Rectal smooth muscle tissue (tissue), 1 donor: ENCODE data around the gene TRIM62.

Experiments
- H3K27ac ChIP-seq: one replicate; pipeline ENCODE4 v1.7.0; 2013; ENCODE audit warnings: low read depth, low read length, inconsistent platforms
- H3K27me3 ChIP-seq: one replicate; pipeline ENCODE4 v1.7.0; 2013; ENCODE audit warnings: low read length; ENCODE audit not compliant: control insufficient read depth, insufficient read depth
- H3K36me3 ChIP-seq: one replicate; pipeline ENCODE4 v1.7.0; 2013; ENCODE audit warnings: low read length; ENCODE audit not compliant: control insufficient read depth, insufficient read depth
- H3K4me1 ChIP-seq: one replicate; pipeline ENCODE4 v1.7.0; 2013; ENCODE audit warnings: low read length; ENCODE audit not compliant: control insufficient read depth, insufficient read depth
- H3K4me3 ChIP-seq: one replicate; pipeline ENCODE4 v1.7.0; 2013; ENCODE audit warnings: low read length
- H3K9ac ChIP-seq: one replicate; pipeline ENCODE4 v1.7.0; 2013; ENCODE audit warnings: low read length

Gene TRIM62

DNA sequence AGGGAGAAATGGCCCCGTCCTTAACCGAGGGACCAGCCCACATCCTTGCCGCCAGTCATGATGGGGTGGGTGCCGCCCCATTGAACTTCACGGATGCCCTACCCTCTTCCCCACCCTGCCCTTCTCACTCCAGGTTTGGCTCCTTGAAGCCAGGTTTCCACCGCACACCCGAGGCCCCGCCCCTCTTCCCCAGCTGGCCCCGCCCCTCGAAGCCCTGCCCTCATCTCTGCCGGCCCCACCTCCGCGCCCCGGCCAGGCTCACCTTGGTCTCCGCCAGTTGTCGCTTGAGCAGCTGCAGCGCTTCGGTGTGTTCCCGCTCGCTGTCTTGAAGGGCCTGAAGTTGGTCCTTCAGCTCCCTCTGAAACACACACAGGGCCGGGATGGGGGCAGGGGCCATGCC is 16.6 kb downstream of the TRIM62 start:
- Histone ChIP-seq H3K4me3 (no peak overlapping the region), H3K27me3 (no peaks in the 10 kb centered on the region), H3K9ac (no peak overlapping the region), H3K36me3 (no peaks in the 10 kb centered on the region), H3K27ac (no peak overlapping the region), H3K4me1 (peaks cover 7% of the 10 kb centered on the region)

DNA sequence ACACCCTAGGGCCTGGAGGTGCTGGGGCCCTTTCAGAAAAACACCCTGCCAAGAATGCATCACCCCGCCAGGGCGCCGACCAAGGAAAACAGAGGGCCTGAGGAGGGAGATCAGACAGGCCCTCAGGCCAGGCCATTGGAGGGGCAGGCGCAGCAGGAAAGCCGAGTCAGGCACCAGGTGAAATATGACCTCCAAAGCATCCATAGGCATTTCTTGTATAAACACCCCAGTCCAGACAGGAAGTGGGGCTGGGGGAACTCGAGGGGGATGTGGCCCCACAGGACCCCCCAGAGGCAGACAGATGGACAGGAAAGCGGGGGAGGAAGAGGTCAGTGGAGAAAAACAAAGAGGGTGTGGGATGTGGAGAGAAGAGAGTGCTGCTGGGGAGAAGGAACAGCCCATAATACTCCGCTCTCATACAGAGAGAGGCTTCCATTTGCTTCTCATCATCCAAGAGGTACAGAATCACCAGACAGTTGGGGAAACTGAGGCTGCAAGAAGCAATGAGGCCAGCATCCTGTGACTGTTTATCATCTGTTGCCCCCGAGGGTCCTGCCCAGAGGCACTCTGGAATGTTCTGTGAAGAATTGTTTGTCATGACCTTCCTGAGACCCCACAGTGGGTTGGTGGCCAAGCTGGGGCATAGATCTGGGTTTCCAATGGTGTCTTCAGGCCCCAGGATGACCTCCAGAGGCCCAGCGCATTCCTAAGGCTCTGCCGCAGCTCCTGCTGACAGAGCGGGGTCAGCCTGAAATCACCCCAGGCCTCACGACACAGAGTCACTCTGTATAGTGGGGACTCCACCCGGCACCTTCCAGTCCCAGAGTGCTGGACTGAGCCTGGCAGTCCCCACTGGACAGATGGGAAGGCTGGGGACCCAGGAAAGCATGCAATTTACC is 18.0 kb downstream of the TRIM62 start:
- H3K4me3 ChIP-seq = no peak overlapping the region
- no peak overlapping the region for H3K27ac ChIP-seq

DNA sequence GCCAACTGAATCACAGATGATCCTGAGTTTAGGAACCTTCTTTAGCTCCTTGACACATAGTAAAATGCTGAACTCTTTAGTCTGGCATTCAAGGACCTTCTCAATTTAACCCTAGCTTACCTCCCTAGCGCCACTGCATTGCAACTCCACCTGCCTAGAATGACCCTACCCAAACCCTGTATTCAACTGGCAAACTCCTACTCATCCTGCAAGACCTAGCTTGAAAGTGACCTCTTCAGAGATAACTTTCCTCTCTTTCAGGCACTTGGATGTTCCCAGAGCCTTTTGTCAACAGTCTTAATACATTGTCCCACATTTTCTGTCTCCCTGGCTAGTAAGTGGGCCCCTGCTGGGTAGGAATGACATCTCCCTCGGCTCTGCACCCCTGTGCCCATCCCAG is 19.7 kb downstream of the TRIM62 start:
- no peak overlapping the region for H3K4me3 ChIP-seq
- peaks cover 7% of the 10 kb centered on the region for H3K36me3 ChIP-seq
- H3K9ac ChIP-seq = no peak overlapping the region
- no peaks in the 10 kb centered on the region for H3K27me3 ChIP-seq
- no peak overlapping the region for H3K27ac ChIP-seq
- peaks cover 7% of the 10 kb centered on the region for H3K4me1 ChIP-seq

More for the DNA sequence above, 18.0 kb downstream of the TRIM62 start:
- peaks cover 7% of the 10 kb centered on the region for H3K4me1 ChIP-seq
- H3K36me3 ChIP-seq = no peaks in the 10 kb centered on the region
- H3K27me3 ChIP-seq = no peaks in the 10 kb centered on the region
- H3K9ac ChIP-seq = no peak overlapping the region

DNA sequence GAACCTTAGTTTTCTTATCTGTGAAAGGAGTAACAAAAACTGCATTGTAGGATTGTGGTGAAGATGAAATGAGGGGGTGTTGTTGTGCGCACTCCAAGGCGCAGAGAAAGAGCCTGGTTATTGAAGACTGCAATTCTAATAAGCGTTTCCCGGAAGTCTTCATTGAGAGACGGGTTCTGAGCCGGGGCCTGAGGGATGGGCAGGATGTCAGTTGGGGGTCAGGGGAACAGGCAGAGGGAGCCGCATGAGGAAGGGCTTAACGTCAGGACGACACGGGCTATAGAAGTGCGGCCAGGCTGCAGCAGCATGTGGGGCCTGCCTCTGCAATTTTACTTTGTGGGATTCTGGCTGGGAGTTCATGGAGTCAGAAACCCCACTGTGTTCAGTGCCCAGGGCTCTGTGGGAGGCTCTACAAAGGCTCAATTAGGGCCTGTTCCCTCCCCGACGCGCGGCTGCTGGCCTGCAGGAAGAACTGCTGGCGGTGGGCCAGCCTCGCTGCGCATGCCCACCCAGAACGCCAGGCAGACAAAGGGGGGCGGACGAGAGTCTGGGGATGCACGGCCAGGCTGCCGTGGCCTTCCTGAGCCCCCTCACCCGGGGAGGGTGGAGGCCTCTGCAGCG is 20.7 kb downstream of the TRIM62 start:
- H3K27me3 ChIP-seq = no peaks in the 10 kb centered on the region
- no peak overlapping the region for H3K27ac ChIP-seq
- H3K9ac ChIP-seq = no peak overlapping the region
- peaks cover 8% of the 10 kb centered on the region for H3K36me3 ChIP-seq
- peaks cover 7% of the 10 kb centered on the region for H3K4me1 ChIP-seq
- H3K4me3 ChIP-seq = no peak overlapping the region

DNA sequence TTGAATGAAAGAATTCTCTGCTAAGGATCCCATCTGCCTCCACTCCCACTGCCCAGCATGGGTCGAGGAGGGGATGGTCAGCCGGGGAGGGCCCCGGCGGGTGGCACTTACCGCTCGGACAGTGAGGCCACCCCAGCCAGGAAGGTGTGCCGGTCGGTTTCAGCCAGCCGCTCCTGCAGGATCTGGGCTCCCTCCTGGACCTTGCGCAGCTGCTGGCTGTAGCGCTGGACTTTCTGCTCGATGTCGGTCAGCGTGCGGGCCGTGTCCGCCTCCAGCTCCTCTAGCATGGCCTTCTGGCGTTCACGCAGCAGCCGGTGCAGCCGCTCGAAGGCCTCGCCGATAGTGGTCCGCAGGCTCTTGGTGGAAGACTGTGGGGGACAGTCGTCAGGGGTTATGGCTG is 22.3 kb downstream of the TRIM62 start:
- Histone ChIP-seq H3K27ac (no peak overlapping the region), H3K4me1 (peaks cover 7% of the 10 kb centered on the region), H3K4me3 (no peak overlapping the region), H3K9ac (no peak overlapping the region), H3K36me3 (peaks cover 8% of the 10 kb centered on the region), H3K27me3 (no peaks in the 10 kb centered on the region)

DNA sequence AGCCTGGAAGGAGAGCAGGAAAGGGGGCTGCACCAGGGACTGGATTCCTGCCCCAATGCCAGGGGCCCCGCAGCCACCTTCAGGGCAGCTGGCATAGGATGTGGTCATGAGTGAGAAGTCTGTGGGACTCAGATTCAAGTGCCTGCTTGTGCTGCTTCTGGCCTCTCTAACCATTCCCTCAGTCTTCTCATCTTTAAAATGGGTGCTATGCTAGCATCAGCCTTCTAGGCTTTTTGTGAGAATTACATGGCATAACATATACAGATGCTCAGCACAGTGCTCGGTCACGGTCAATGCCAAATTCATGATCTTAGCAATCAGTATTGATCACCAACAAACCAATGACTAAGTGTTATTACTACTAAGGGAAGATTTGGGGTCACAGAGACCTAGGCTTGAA is 23.5 kb downstream of the TRIM62 start:
- H3K27ac ChIP-seq = no peak overlapping the region
- peaks cover 8% of the 10 kb centered on the region for H3K36me3 ChIP-seq
- no peak overlapping the region for H3K9ac ChIP-seq
- H3K27me3 ChIP-seq = no peaks in the 10 kb centered on the region
- no peak overlapping the region for H3K4me3 ChIP-seq
- H3K4me1 ChIP-seq = peaks cover 7% of the 10 kb centered on the region

DNA sequence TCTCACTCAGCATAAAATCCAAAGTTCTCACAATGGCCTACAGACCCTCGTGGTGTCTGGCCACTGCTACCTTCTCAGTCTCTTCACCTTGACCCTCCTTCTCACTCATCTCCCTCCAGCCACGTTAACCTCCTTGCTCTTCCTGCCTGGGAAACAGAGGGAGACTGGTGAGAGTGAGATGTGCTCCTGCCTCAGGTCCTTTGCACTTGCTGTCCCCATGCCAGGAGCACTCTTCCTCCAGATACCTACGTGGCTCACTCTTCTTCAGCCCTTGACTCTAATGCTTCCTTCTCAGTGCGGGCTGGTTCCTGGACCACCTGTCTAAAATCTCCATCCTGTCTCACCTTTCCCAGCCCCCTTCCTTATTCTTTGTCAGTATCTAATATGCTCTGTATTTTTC is 24.7 kb downstream of the TRIM62 start:
- Histone ChIP-seq H3K9ac (no peak overlapping the region), H3K27ac (no peak overlapping the region), H3K4me1 (peaks cover 7% of the 10 kb centered on the region), H3K36me3 (peaks cover 8% of the 10 kb centered on the region), H3K27me3 (no peaks in the 10 kb centered on the region), H3K4me3 (no peak overlapping the region)

DNA sequence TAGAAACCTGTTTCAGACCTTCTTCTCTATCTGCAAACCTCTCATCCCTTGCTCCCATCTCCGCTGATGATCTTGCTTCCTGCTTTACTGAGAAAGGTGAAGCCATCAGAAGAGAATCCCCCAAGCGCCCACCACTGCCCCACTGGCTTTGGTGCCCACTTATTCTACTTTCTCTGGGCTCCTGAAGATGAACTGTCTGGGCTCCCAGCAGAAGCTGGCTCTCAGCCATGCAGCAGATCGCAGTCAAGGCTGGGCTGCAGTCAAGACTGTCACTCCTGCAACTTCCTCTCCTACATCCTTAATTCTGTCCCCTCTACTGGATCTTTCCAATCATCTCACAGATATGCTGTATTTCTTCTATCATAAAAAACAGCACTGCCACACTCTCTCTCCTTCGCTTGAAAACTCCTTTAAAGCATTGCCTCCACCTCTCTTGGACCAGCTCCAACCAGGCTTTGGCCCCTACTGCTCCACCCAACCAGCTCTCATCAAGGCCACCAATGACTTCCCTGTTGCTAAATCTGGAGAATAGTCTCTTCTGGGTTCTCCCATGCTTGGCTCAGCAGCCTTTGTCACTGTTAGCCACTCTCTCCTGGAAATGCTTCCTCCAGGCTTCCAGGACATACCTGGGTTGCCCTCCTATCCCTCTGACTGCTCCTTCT is 25.8 kb downstream of the TRIM62 start:
- H3K9ac ChIP-seq = no peak overlapping the region
- no peak overlapping the region for H3K27ac ChIP-seq
- peaks cover under 1% of the 10 kb centered on the region for H3K4me1 ChIP-seq
- no peaks in the 10 kb centered on the region for H3K27me3 ChIP-seq
- peaks cover 8% of the 10 kb centered on the region for H3K36me3 ChIP-seq
- H3K4me3 ChIP-seq = no peak overlapping the region

DNA sequence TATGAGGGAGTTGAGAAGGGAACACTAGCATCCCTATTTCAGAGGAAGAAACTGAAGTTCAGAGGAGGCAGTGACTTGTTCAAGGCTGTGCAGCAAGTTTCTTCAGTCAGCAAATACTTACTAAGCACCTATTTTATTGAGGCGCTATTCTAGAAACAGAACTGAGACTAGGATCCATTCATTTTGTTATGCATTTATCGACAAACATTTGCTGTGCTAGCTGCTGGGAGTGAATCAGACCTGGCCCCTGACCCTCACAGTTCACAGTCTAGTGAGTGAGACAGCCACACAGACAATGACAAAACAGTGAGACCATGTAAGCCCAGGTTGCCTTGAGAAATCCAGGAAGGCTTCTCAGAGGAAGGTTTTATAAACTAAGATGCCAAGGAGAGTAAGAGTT is 28.2 kb downstream of the TRIM62 start:
- H3K27ac ChIP-seq = no peak overlapping the region
- H3K9ac ChIP-seq = no peak overlapping the region

DNA sequence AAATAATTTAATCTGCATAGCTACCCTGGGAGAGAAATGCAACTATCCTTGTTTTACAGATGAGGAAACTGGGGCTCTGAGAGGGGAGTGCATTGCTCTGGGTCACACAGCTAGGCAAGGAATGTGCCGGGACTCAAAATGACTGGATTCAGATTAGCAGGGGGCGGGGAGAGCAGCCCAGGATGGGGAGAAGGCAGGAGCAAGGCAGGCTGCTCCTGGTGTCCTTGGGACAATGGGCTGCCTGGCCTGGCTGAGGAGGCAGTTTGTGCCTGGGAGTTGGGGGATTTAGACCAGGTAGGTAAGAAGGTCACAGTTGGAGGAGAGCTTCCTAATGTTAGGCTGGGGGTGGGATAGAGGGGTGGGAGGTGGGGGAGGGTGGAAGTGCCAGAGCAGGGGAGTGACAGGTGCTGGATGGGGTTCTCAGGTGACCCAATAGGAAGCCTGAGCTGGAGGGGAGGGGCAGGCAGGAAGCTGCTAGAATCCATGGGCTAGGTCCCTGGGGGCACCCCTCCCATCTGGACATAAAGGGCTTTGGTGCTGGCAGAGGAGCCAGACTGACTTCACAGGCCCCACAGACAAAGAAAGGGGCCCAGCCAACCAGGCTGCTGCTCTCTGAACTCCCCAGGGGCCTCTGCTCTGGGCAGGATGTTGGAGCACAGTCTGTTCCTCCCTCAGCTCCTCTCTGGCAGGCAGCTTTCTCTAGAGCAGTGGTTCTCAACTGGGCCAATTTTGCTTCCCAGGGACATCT is 29.0 kb downstream of the TRIM62 start:
- H3K27me3 ChIP-seq = no peaks in the 10 kb centered on the region
- H3K9ac ChIP-seq = no peak overlapping the region

More for the DNA sequence above, 28.2 kb downstream of the TRIM62 start:
- Histone ChIP-seq H3K36me3 (peaks cover 8% of the 10 kb centered on the region), H3K4me3 (no peak overlapping the region), H3K4me1 (no peaks in the 10 kb centered on the region), H3K27me3 (no peaks in the 10 kb centered on the region)

DNA sequence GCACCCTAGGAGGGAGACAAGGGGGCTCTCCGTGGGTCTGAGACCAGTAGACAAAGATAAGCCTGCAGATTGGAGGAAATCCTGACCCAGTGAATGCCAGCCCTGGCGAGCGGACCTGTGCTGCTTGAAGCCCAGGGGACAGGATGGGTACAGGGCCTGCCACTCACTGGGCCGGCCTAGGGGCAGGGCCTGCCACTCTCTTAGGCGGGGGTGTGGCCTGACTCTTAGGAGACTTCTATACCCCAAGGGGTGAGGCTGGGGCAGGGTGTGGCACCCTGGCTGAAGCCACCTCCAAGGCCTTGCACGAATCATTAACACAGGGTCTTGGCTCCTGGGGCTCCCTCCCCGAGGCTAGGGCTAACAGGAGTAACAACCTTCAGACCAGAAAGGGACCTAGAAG is 30.7 kb downstream of the TRIM62 start:
- peaks cover 3% of the 10 kb centered on the region for H3K36me3 ChIP-seq
- no peak overlapping the region for H3K9ac ChIP-seq
- no peak overlapping the region for H3K27ac ChIP-seq

More for the DNA sequence above, 29.0 kb downstream of the TRIM62 start:
- H3K27ac ChIP-seq = no peak overlapping the region
- no peak overlapping the region for H3K4me3 ChIP-seq
- H3K36me3 ChIP-seq = peaks cover 4% of the 10 kb centered on the region
- H3K4me1 ChIP-seq = no peaks in the 10 kb centered on the region

DNA sequence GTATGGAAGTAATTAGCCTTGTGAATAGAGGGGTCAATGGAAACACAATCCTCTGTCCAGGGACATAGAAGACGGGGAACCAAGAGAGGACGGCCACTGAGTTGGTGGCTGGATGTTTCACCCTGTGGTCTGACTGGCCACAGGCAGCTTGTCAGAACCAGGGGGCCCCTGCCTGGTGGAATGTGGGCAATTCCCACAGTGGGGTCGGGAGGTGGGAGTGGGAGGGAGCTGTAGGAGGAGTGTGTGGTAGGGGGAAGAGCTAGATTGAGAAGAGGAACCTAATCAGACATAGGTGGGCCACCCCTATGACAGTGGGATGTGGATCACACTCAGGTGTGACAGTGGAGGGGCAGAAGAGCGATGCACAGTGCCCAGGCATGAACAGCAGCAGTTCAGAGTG is 31.3 kb downstream of the TRIM62 start:
- Histone ChIP-seq H3K9ac (no peak overlapping the region), H3K4me1 (no peaks in the 10 kb centered on the region), H3K36me3 (peaks cover 3% of the 10 kb centered on the region), H3K27ac (no peak overlapping the region), H3K27me3 (no peaks in the 10 kb centered on the region), H3K4me3 (no peak overlapping the region)

More for the DNA sequence above, 30.7 kb downstream of the TRIM62 start:
- Histone ChIP-seq H3K4me3 (no peak overlapping the region), H3K27me3 (no peaks in the 10 kb centered on the region), H3K4me1 (no peaks in the 10 kb centered on the region)
